Activated CD4-positive, alpha-beta T cell treated with anti-CD3 and anti-CD28 coated beads for 36 hours (primary cell): ENCODE results near the gene MEN1. TPM values are rescaled to one million over a fixed set of nuclear protein-coding genes. Genes with fewer than 3 reads are reported as not detected.

ENCODE experiments used
- ATAC-seq: fragments of 200-7000 bp; cut with Tn5 transposase; one replicate; pipeline ENCODE4 v1.10.0; 2021; ENCODE audit warnings: mild to moderate bottlenecking, moderate library complexity
- CTCF ChIA-PET: fragments of 350-600 bp; sonication (Branson Sonifier 250); formaldehyde crosslinking; loops from one replicate; lab custom pipeline; 2021; ENCODE audit warnings: antibody characterized with exemption; lab: Charles Lee
- POLR2A ChIA-PET: fragments of 350-600 bp; sonication (Branson Sonifier 250); formaldehyde crosslinking; loops from one replicate; lab custom pipeline; 2021; ENCODE audit warnings: antibody characterized with exemption, inconsistent platforms; lab: Charles Lee
- DNase-seq: peaks from one replicate; pipeline ENCODE4 v3.0.0-alpha.2; 2020
- H3K27ac Mint-ChIP-seq: one replicate; pipeline ENCODE4 v1.8.0; 2021; ENCODE audit warnings: mixed read lengths
- H3K27me3 Mint-ChIP-seq: one replicate; pipeline ENCODE4 v1.8.0; 2021; ENCODE audit warnings: mixed read lengths
- H3K36me3 Mint-ChIP-seq: one replicate; pipeline ENCODE4 v1.8.0; 2021; ENCODE audit warnings: low read depth, mixed read lengths
- H3K4me1 Mint-ChIP-seq: one replicate; pipeline ENCODE4 v1.8.0; 2021; ENCODE audit warnings: mixed read lengths
- H3K4me3 Mint-ChIP-seq: one replicate; pipeline ENCODE4 v1.8.0; 2021; ENCODE audit warnings: mild to moderate bottlenecking, moderate library complexity, mixed read lengths
- H3K9me3 Mint-ChIP-seq: one replicate; pipeline ENCODE4 v1.8.0; 2021; ENCODE audit warnings: low read depth, mixed read lengths
- intact Hi-C, 2 experiments: fragments of 100-400 bp; cut with DNase I in 1 of 2; cut with micrococcal nuclease in 1 of 2; formaldehyde crosslinking; loops; one replicate each; pipeline versions ENCODE4 v1.14.2 to v1.15.1; 2022 to 2024; cut with DNase I, micrococcal nuclease
- total RNA-seq, 2 experiments: library from RNA; stranded (reverse); gene quantifications; one replicate each; pipeline ENCODE4 v1.2.3, GENCODE V29; 2021

The MEN1 gene
- total RNA-seq, 2 experiments from 2014 or later: 34.8 to 38.5 TPM

DNA sequence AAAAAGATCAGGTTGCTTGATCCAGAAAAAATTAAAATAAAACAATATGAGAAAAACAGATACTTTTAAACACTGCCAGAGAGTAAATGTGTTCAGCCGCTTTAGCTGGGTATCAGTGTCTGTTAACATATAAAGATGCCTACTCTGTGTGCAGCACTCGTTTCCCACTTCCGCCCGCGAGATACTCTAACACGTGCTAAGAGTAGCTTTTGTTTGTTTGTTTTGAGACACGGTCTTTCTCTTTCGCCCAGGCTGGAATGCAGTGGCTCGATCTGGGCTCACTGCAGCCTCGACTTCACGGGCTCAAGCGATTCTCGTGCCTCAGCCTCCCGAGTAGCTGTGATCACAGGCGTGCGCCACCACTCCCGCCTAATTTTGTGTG, 531 bp upstream of the MEN1 start:
- intact Hi-C loops: loop anchor here (1.0 to 2.0 kb wide), 10 partner anchors 32 to 306 kb away; partner anchors contain the start of genes ATG2A (in 1 of the 2), CDCA5 (in 1 of the 2), EHD1 (in 1 of the 2) and PPP2R5B (in 1 of the 2)
- ChIA-PET CTCF (interaction anchor here (0.6 to 1.8 kb wide), 7 partner anchors 13 to 219 kb away, joined by 3 to 7 read pairs (median 4); partner anchors contain the start of genes CDC42BPG and SF1), POLR2A (interaction anchor here (0.6 to 1.1 kb wide), 7 partner anchors 16 to 762 kb away, joined by 3 to 7 read pairs (median 3); partner anchors contain the start of genes FAM89B and SF1)
- H3K36me3 Mint-ChIP-seq: peaks cover 7% of the 10 kb centered on the region
- H3K4me1 Mint-ChIP-seq: peaks cover 21% of the 10 kb centered on the region
- ATAC-seq (peak; percentile 43), DNase-seq (no peak)
- H3K27ac Mint-ChIP-seq: peak overlapping the region; percentile 85
- no peaks in the 10 kb centered on the region for H3K27me3 Mint-ChIP-seq
- H3K4me3 Mint-ChIP-seq: peak overlapping the region; percentile 93
- no peaks in the 10 kb centered on the region for H3K9me3 Mint-ChIP-seq

DNA sequence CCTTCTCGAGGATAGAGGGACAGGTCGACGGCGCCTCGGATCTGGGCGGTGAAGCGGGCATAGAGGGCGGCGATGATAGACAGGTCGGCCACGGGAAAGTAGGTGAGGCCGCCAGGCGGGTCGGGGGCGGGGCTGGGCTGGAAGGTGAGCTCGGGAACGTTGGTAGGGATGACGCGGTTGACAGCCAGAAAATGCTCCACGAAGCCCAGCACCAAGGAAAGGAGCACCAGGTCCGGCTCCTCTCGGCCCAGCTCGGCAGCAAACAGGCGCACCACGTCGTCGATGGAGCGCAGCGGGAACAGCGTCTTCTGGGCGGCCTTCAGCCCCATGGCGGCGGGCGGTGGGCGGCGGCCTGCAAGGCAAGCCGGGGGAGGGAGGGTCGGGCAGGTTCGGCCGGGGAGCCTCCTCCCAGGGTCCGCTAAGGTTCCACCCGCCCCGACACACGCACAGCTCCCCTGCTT, 540 bp downstream of the MEN1 start:
- intact Hi-C loops: loop anchor here (1.0 to 2.0 kb wide), 10 partner anchors 31 to 307 kb away; partner anchors contain the start of genes ATG2A (in 1 of the 2), CDCA5 (in 1 of the 2), EHD1 (in 1 of the 2) and PPP2R5B (in 1 of the 2)
- peaks cover 11% of the 10 kb centered on the region for H3K36me3 Mint-ChIP-seq
- CTCF ChIA-PET: interaction anchor here (1.0 to 1.8 kb wide), 4 partner anchors 16 to 39 kb away, joined by 3 to 7 read pairs (median 4); partner anchors contain the start of gene CDC42BPG

DNA sequence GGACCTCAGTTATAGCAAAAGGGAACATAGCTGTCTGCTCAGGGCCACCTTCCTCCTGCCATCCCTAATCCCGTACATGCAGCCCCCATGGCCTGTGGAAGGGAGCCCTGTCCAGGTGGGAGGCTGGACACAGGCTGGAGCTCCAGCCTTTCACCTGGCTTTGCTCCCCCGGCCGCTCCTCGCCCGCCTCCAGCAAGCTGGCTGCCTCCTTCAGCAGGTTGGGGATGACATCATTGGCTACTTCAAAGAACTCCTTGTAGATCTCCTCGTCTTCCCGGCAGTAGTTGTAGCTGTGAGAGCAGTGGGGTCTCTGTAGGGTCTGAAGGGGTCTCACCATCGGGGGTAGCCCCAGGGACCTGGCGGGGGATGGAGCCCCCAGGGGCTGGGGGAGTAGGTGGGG, 4.9 kb downstream of the MEN1 start:
- intact Hi-C loops: no loop called here
- no peaks in the 10 kb centered on the region for H3K27me3 Mint-ChIP-seq
- ChIA-PET CTCF (interaction anchor here (0.8 kb wide), 1 partner anchor 18 kb away, joined by 3 read pairs; no protein-coding TSS in a partner anchor), POLR2A (interaction anchor here (0.6 kb wide), 1 partner anchor 166 kb away, joined by 3 read pairs; the partner anchor contains the start of gene MAJIN)
- H3K4me1 Mint-ChIP-seq: peaks cover 30% of the 10 kb centered on the region
- no peak overlapping the region for H3K4me3 Mint-ChIP-seq
- H3K36me3 Mint-ChIP-seq: peaks cover 17% of the 10 kb centered on the region
- DNase-seq (no peak), ATAC-seq (no peak)
- no peak overlapping the region for H3K27ac Mint-ChIP-seq
- H3K9me3 Mint-ChIP-seq: no peaks in the 10 kb centered on the region

More for the DNA sequence above, 540 bp downstream of the MEN1 start:
- ATAC-seq: peak; percentile 2
- H3K27me3 Mint-ChIP-seq: no peaks in the 10 kb centered on the region
- H3K27ac Mint-ChIP-seq: peak overlapping the region; percentile 85
- H3K4me1 Mint-ChIP-seq: peaks cover 21% of the 10 kb centered on the region
- DNase-seq: peak; percentile 53
- H3K4me3 Mint-ChIP-seq: peak overlapping the region; percentile 93
- H3K9me3 Mint-ChIP-seq: no peaks in the 10 kb centered on the region
- POLR2A ChIA-PET: interaction anchor here (0.7 kb wide), 1 partner anchor 494 kb away, joined by 4 read pairs; no protein-coding TSS in a partner anchor

DNA sequence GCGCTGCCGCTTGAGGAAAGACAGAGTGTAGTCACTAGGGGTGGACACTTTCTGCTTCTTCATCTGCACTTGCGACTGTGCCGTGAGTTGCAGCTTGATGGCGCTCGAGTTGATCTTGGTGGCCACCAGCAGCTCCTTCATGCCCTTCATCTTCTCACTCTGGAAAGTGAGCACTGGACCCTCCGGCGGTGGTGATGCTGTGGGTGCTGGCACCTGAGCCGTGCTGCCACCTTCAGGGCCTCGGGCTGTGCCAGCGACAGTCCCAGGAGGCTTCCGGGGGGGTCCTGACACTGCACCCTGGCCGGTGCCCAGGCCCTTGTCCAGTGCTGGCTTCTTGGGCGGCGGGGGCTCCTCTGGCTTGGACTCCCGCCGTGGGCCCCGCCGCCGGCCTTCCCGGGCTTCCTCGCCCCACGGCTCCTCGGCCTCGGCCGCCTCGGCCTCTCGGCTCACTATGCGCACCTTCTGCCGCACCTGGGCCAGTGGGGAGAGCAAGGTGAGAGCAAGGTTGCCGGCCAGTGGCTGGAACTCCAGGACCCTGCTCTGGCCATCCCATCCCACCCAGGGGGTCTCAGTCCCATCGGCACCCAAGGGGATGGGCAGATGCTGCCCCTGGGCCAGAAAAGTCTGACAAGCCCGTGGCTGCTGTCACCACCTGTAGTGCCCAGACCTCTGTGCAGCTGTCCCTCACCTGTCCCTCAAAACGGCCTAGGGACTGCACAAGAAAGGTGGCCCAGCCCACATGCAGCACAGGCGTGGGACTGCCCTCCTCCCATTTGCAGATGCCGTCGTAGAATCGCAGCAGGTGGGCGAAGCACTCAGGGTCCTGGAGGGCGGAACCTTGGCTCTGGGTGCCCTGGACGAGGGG, 5.8 kb downstream of the MEN1 start:
- peak; percentile 45 for DNase-seq
- ChIA-PET POLR2A (no interaction called here), CTCF (interaction anchor here (0.7 to 1.4 kb wide), 3 partner anchors 17 to 194 kb away, joined by 3 read pairs; no protein-coding TSS in a partner anchor)
- no peaks in the 10 kb centered on the region for H3K27me3 Mint-ChIP-seq
- peaks cover 28% of the 10 kb centered on the region for H3K4me1 Mint-ChIP-seq
- no peak for ATAC-seq
- peak overlapping the region; percentile 75 for H3K4me3 Mint-ChIP-seq
- intact Hi-C loops: loop anchor here in 1 of 2 experiments (5.0 kb wide), 1 partner anchor 458 kb away; the partner anchor contains the start of gene POLA2
- peaks cover 16% of the 10 kb centered on the region for H3K36me3 Mint-ChIP-seq
- no peak overlapping the region for H3K27ac Mint-ChIP-seq
- H3K9me3 Mint-ChIP-seq: no peaks in the 10 kb centered on the region

DNA sequence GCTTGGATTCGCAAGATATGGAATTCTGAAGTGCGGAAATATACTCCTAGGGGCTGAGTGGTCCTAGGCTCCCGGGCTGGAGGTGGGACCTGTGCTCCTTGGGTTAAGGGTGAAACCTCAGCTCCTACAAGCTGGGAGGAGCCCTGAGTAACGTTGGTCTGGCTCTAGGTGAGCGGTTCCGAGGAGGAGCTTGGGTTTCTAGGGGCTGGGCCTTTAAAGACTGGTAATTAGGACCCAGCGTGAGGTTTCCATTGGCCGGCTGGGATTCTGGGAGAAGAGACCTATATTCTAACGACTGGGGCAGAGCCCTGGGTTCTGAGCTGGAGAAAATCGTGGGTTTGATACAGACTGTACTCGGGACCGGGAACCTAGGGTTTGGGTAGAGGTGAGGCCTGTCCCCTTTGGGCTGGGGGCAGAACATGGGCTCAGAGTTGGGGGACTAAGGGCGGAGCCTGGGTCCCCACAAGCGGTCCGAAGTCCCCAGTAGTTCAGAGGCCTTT, 6.5 kb downstream of the MEN1 start:
- H3K4me1 Mint-ChIP-seq: peaks cover 25% of the 10 kb centered on the region
- DNase-seq (no peak), ATAC-seq (peak; percentile 15)
- ChIA-PET CTCF (interaction anchor here (0.5 to 1.4 kb wide), 3 partner anchors 40 to 458 kb away, joined by 3 read pairs; partner anchors contain the start of gene POLA2), POLR2A (no interaction called here)
- H3K27ac Mint-ChIP-seq: peak overlapping the region; percentile 90
- peaks cover 19% of the 10 kb centered on the region for H3K36me3 Mint-ChIP-seq
- intact Hi-C loops: loop anchor here (1.0 to 5.0 kb wide), 9 partner anchors 25 to 563 kb away; partner anchors contain the start of genes ATG2A (in 1 of the 2), CDCA5 (in 1 of the 2), EHD1 (in 1 of the 2) and FAU (in 1 of the 2)
- H3K4me3 Mint-ChIP-seq: peak overlapping the region; percentile 75
- H3K9me3 Mint-ChIP-seq: no peaks in the 10 kb centered on the region
- no peaks in the 10 kb centered on the region for H3K27me3 Mint-ChIP-seq

DNA sequence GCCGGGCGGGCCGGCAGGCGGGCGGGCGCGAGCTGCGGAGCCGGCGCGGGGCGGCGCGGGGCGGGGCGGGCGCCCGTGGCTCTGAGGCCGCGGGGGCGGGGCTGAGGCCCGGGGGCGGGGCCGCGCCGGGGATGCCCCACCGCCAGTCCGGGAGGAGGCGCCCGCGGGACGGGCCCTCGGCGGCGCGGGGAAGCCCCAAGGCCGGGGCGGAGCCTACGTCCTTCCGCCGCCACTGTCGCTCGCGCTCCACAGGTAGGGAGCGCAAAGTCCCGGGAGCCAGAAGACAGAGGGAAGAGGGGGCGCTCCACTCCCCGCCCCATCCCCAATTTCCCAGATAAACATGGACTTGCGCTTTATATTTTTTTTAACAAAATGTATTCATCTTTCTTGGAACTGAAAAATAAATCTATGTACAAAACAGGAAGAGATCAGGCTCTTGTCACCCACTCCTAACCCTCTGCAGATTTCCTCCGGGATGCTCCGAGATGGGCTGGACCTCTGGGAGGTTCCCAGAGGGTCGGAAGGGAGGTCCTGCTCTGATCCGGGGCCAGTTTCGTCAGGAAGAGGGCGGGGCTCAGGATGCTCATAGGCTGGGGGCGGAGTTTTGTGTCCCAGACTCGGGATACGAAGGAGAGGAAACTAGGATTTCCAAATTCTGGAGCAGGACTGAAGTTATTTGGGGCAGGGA, 7.0 kb downstream of the MEN1 start, which contains the start of gene MAP4K2:
TSS of gene MAP4K2 (minus strand) at position 57 of the 688 bp plus-strand sequence. CDS start 65 bp downstream, outside the sequence.
- intact Hi-C loops: loop anchor here (1.0 to 5.0 kb wide), 9 partner anchors 24 to 562 kb away; partner anchors contain the start of genes ATG2A (in 1 of the 2), CDCA5 (in 1 of the 2), EHD1 (in 1 of the 2) and FAU (in 1 of the 2)
- peaks cover 27% of the 10 kb centered on the region for H3K4me1 Mint-ChIP-seq
- H3K4me3 Mint-ChIP-seq: peak within 1 kb of the TSS; percentile 75
- ChIA-PET POLR2A (interaction anchor here (0.5 to 1.0 kb wide), 2 partner anchors 24 to 371 kb away, joined by 4 to 7 read pairs; no protein-coding TSS in a partner anchor), CTCF (interaction anchor here (0.5 to 1.4 kb wide), 4 partner anchors 39 to 458 kb away, joined by 3 read pairs; partner anchors contain the start of genes POLA2 and PPP2R5B)
- H3K9me3 Mint-ChIP-seq: no peaks in the 10 kb centered on the region
- peaks cover 22% of the 10 kb centered on the region for H3K36me3 Mint-ChIP-seq
- peak within 1 kb of the TSS; percentile 90 for H3K27ac Mint-ChIP-seq
- DNase-seq (peak; percentile 92), ATAC-seq (peak; percentile 93)
- no peaks in the 10 kb centered on the region for H3K27me3 Mint-ChIP-seq

DNA sequence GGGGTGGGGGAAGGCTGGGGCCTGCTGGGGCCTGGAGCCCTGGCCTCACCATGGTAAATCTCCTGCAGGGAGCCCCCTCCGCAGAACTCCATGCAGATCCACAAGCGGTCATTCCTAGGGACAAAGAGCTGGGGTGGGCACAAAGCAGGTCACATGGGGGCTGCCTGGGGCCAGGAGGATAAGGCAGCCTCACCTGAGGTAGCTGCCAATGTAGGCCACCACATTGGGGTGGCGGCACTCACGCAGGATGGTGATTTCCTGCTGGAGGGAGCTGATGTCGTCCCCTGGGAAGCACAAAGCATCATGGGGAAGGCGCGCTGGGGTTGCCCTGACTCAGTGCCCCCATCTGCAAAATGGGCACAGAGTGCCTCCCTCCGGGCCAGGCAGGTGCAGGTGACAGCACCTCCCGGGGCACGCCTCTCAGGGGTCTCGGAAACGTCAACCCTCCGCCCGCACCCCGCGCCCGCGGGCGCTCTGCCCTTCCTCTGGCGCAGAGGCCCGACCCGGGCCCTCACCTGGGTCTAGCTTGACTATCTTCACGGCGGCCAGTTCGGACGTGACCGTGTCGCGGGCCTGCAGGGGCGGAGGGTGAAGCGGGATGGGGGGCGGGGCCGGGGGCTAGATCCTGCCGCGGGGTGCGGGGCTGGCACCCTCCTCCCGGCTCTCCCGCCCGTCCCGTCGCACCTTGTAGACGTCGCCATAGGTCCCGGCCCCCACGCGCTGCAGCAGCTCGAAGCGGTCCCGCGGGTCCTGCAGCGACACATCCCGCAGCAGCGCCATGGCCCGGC, 7.8 kb downstream of the MEN1 start:
- Mint-ChIP-seq H3K4me1 (peaks cover 23% of the 10 kb centered on the region), H3K9me3 (no peaks in the 10 kb centered on the region), H3K4me3 (peak overlapping the region; percentile 75), H3K27me3 (no peaks in the 10 kb centered on the region), H3K27ac (peak overlapping the region; percentile 77), H3K36me3 (peaks cover 20% of the 10 kb centered on the region)
- CTCF ChIA-PET: interaction anchor here (0.6 to 1.8 kb wide), 4 partner anchors 18 to 207 kb away, joined by 3 to 4 read pairs (median 3); partner anchors contain the start of gene PPP2R5B
- DNase-seq (peak; percentile 67), ATAC-seq (peak; percentile 21)
- intact Hi-C loops: loop anchor here (1.0 to 5.0 kb wide), 9 partner anchors 23 to 561 kb away; partner anchors contain the start of genes ATG2A (in 1 of the 2), CDCA5 (in 1 of the 2), EHD1 (in 1 of the 2) and FAU (in 1 of the 2)
- POLR2A ChIA-PET: interaction anchor here (0.5 to 1.0 kb wide), 2 partner anchors 24 to 371 kb away, joined by 4 to 7 read pairs; no protein-coding TSS in a partner anchor

DNA sequence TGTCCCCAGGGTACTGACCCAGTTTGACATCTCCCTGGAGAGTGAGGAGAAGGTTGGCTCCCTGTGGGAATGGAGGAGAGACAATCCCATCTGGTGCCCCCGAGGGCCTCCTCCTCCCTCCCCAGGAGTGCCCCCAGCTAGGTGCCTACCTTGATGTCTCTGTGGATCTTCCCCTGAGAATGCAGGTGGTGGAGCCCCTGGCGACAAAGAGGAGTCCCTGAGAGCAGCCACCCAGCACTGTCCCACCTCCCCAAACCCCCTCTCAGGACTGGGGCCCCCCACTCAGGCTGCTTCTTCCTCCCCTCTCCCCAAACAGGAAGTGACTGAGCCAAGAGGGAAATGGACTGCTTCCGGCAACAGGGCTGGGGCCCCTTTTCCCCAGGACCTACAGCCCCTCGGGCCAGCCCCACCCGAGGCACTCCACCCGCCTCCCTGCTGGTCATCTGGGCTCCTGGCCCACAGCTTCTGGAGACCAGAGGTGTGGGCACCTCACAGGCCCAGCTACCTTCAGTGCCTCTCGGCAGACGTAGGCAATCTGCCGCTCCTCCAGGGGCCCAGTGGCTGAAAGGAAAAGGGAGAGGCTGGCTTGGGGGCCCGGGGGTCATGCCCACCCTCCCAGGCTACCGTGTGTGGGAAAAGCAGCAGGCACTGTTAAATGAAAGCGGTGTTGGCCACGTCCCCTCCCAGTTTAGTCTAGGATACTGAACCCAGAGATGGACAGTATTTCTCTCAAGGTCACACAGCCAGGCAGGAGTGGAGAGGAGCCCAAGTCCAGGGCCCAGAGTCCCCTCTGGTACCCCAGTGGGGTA, 8.6 kb downstream of the MEN1 start:
- Mint-ChIP-seq H3K9me3 (no peaks in the 10 kb centered on the region), H3K27me3 (no peaks in the 10 kb centered on the region), H3K4me1 (peaks cover 20% of the 10 kb centered on the region), H3K27ac (peak overlapping the region; percentile 77), H3K4me3 (peak overlapping the region; percentile 75), H3K36me3 (peaks cover 21% of the 10 kb centered on the region)
- no peak for DNase-seq
- no peak for ATAC-seq
- intact Hi-C loops: loop anchor here (2.0 to 5.0 kb wide), 3 partner anchors 23 to 461 kb away; partner anchors contain the start of genes FAU (in 1 of the 2), MRPL49 (in 1 of the 2), POLA2 (in 1 of the 2) and SF1 (in 1 of the 2)
- CTCF ChIA-PET: interaction anchor here (0.6 to 1.8 kb wide), 2 partner anchors 17 to 29 kb away, joined by 4 to 5 read pairs; no protein-coding TSS in a partner anchor
- POLR2A ChIA-PET: interaction anchor here (0.6 kb wide), 1 partner anchor 62 kb away, joined by 3 read pairs; no protein-coding TSS in a partner anchor
